ENCODE data around the gene TMEM86A. TPM values are rescaled to one million over a fixed set of nuclear protein-coding genes. Genes with fewer than 3 reads are reported as not detected.
A peak's percentile ranks its signal among the peaks of the same experiment; 100 is the strongest.
"Not testable (repeated sequence)": the region's sequence is repeated elsewhere in the genome, so short reads cannot be mapped to it uniquely, and the experiment has no call there.

The TMEM86A gene
- total RNA-seq, 1 donor from 2014 or later: 0.53 TPM

- TF ChIP-seq CTCF (IDR thresholded peaks at IDR 0.05; ENCODE audit: insufficient read depth, low read length, severe bottlenecking): no peak
- no peak for FAIRE-seq
- no peaks in the 10 kb centered on the region for H3K36me3 ChIP-seq (ENCODE audit: control insufficient read depth, insufficient read depth, low read length)
- no peak for DNase-seq (ENCODE audit: low read depth)
- no peak overlapping the region for H3K4me3 ChIP-seq (ENCODE audit: low read depth, low read length)
- no peaks in the 10 kb centered on the region for H3K27me3 ChIP-seq (ENCODE audit: control insufficient read depth, insufficient read depth, low read length)
These were observed 21.0 kb upstream of the TMEM86A start for GRCh38 chr11:18677560-18677959.

GRCh38 chr11:18681949-18682348, 16.6 kb upstream of the TMEM86A start:
- not testable (repeated sequence) for H3K4me3 ChIP-seq (ENCODE audit: low read depth, low read length); H3K36me3 ChIP-seq (ENCODE audit: control insufficient read depth, insufficient read depth, low read length); H3K27me3 ChIP-seq (ENCODE audit: control insufficient read depth, insufficient read depth, low read length); FAIRE-seq
- DNase-seq (ENCODE audit: low read depth): peak; percentile 54

- TF ChIP-seq CTCF (IDR thresholded peaks at IDR 0.05; ENCODE audit: insufficient read depth, low read length, severe bottlenecking): no peak
- DNase-seq (ENCODE audit: low read depth) (no peak), FAIRE-seq (no peak)
- Histone ChIP-seq H3K36me3 (ENCODE audit: control insufficient read depth, insufficient read depth, low read length) (no peaks in the 10 kb centered on the region), H3K4me3 (ENCODE audit: low read depth, low read length) (no peak overlapping the region), H3K27me3 (ENCODE audit: control insufficient read depth, insufficient read depth, low read length) (no peaks in the 10 kb centered on the region)
These were observed 16.1 kb upstream of the TMEM86A start for GRCh38 chr11:18682466-18682865.

- DNase-seq (ENCODE audit: low read depth) (no peak), FAIRE-seq (no peak)
- Histone ChIP-seq H3K36me3 (ENCODE audit: control insufficient read depth, insufficient read depth, low read length) (no peaks in the 10 kb centered on the region), H3K27me3 (ENCODE audit: control insufficient read depth, insufficient read depth, low read length) (no peaks in the 10 kb centered on the region), H3K4me3 (ENCODE audit: low read depth, low read length) (no peak overlapping the region)
- no peak for TF ChIP-seq CTCF (IDR thresholded peaks at IDR 0.05; ENCODE audit: insufficient read depth, low read length, severe bottlenecking)
These were observed 14.3 kb upstream of the TMEM86A start for GRCh38 chr11:18684267-18684666.

GRCh38 chr11:18691467-18692140, 7.0 kb upstream of the TMEM86A start:
- not testable (repeated sequence) for FAIRE-seq; H3K36me3 ChIP-seq (ENCODE audit: control insufficient read depth, insufficient read depth, low read length); DNase-seq (ENCODE audit: low read depth); H3K27me3 ChIP-seq (ENCODE audit: control insufficient read depth, insufficient read depth, low read length); H3K4me3 ChIP-seq (ENCODE audit: low read depth, low read length)

- no peaks in the 10 kb centered on the region for H3K36me3 ChIP-seq (ENCODE audit: control insufficient read depth, insufficient read depth, low read length)
- H3K27me3 ChIP-seq (ENCODE audit: control insufficient read depth, insufficient read depth, low read length): no peaks in the 10 kb centered on the region
- DNase-seq (ENCODE audit: low read depth): no peak
- FAIRE-seq: no peak
- no peak for TF ChIP-seq CTCF (IDR thresholded peaks at IDR 0.05; ENCODE audit: insufficient read depth, low read length, severe bottlenecking)
- no peak overlapping the region for H3K4me3 ChIP-seq (ENCODE audit: low read depth, low read length)
These were observed 5.4 kb upstream of the TMEM86A start for GRCh38 chr11:18692941-18693760.
